ENCODE measurements around the gene PDIA5. TPM values are rescaled to one million over a fixed set of nuclear protein-coding genes. Genes with fewer than 3 reads are reported as not detected.

PDIA5 gene
- total RNA-seq, 1 experiment from 2014 or later, result 50.8 TPM

DNA sequence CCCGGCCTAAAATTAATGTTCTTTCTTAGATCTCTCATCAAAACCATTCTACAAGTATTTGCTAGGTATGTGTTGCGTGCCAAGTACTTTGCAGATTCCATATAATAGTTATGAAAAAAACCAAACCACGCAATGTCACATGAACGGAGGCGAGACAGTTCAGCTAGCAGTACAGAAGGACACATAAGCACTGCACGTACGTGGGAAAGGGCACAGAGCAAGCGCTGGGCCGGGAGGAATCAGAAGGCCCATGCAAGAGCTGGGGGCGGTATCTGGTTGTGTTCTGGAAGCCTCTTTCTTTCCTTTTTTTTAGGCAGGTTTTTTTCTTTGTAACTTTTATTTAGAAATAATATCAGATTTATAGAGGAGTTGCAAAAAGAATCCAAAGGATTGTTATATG, 11.3 kb downstream of the PDIA5 start:
- Histone ChIP-seq H3K4me3 (replicated peaks in 1 of 2; ENCODE audit: low read depth in 1 of 2, low read length in 2 of 2) (peak overlapping the region in 1 of 2 experiments; percentile 42; a peak in 1 of 4 replicates), H3K9me3 (ENCODE audit: control insufficient read depth in 1 of 2, insufficient read depth in 1 of 2, low read depth in 1 of 2, low read length in 2 of 2) (no peaks in the 10 kb centered on the region), H3K27ac (ENCODE audit: low read depth, low read length) (no peak overlapping the region), H3K27me3 (ENCODE audit: insufficient read depth, low read length) (no peaks in the 10 kb centered on the region), H3K4me2 (ENCODE audit: low read length) (peak overlapping the region; percentile 77), H3K9me2 (ENCODE audit: insufficient read depth) (no peaks in the 10 kb centered on the region), H3K36me3 (ENCODE audit: control insufficient read depth in 1 of 2, insufficient read depth in 2 of 2, low read length in 2 of 2) (no peaks in the 10 kb centered on the region), H3K79me2 (ENCODE audit: insufficient read depth, low read length) (peaks cover 98% of the 10 kb centered on the region), H2AFZ (ENCODE audit: low read depth, low read length, poor library complexity, severe bottlenecking) (no peak overlapping the region), H3K4me1 (ENCODE audit: control insufficient read depth in 1 of 2, insufficient read depth in 2 of 2, low read length in 2 of 2) (peaks cover 51 to 77% of the 10 kb centered on the region in 2 experiments), H3K9ac (ENCODE audit: low read length) (no peak overlapping the region; the same call in 1 of the 2 replicates), H4K20me1 (ENCODE audit: insufficient read depth) (peaks cover 10% of the 10 kb centered on the region; the same call in 1 of the 2 replicates)
- no TSS peak for BruUV-seq (replicated peaks)
- RAD21 ChIA-PET (ENCODE audit: low non-redundant PET in 1 of 2, low total read pairs in 2 of 2, uncharacterized antibody in 2 of 2, unreplicated experiment in 2 of 2), result interaction anchor here (0.6 to 0.7 kb wide), 2 partner anchors 13 to 657 kb away, joined by 3 read pairs; no protein-coding TSS in a partner anchor
- no peak for TF ChIP-seq YY1 (IDR thresholded peaks at IDR 0.05; ENCODE audit: extremely low read depth, insufficient replicate concordance, low read depth, low read length)
- TF ChIP-seq, protein P1, sequence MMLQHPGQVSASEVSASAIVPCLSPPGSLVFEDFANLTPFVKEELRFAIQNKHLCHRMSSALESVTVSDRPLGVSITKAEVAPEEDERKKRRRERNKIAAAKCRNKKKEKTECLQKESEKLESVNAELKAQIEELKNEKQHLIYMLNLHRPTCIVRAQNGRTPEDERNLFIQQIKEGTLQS (IDR thresholded peaks at IDR 0.05), result no peak
- no peak for TF ChIP-seq EGR1 (IDR thresholded peaks at IDR 0.05; ENCODE audit: low read depth)
- TF ChIP-seq FOSL1 (IDR thresholded peaks at IDR 0.05; ENCODE audit: low read depth), result no peak
- TF ChIP-seq POLR2AphosphoS5 (IDR thresholded peaks at IDR 0.05; ENCODE audit: low read depth, low read length), result no peak
- TF ChIP-seq MAX (IDR thresholded peaks at IDR 0.05), result no peak
- no peak for TF ChIP-seq RAD21 (IDR thresholded peaks at IDR 0.05; ENCODE audit: low read depth)
- POLR2A ChIA-PET, result no interaction called here
- no peak for ATAC-seq
- intact Hi-C loops (cut with micrococcal nuclease), result no loop called here
- DNase-seq (ENCODE audit: low read depth, low spot score), result no peak
- CTCF ChIA-PET, result no interaction called here

DNA sequence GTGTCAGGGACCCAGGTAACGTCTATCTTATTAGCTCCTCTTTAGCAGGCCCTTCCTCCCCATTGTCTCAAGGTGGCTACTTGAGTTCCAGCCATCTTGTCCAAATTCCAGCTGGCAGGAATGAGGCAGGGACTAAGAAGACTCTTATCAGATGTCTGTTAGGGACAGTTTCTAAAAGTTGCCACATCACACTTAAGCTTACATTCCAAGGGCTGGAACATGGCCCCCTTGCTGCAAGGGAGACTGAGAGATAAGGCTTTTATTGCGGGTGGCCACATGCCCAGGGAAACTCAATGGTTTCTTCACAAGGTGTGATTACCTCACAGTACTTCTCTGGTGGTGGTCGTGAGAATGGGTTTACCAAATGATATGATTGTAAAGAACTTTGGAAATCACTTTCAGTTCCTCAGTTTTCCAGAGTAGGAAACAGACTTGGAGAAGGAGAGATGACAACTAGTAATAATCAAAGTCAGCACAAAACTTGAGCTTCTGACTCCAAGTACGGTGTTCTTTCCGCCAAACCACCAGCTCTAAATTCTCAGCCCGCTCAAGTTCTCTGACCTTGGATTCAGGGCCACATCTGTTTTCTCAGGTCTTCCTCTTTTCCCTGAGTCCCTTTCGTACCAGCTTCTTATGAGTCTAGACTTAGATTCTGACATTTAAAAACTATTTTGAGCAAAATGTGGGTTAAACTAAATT, 14.2 kb downstream of the PDIA5 start:
- Histone ChIP-seq H3K27ac (ENCODE audit: low read depth, low read length) (no peak overlapping the region), H2AFZ (ENCODE audit: low read depth, low read length, poor library complexity, severe bottlenecking) (no peak overlapping the region), H4K20me1 (ENCODE audit: insufficient read depth) (peaks cover 10% of the 10 kb centered on the region; the same call in 1 of the 2 replicates), H3K27me3 (ENCODE audit: insufficient read depth, low read length) (no peaks in the 10 kb centered on the region), H3K79me2 (ENCODE audit: insufficient read depth, low read length) (peaks cover 98% of the 10 kb centered on the region), H3K9me3 (ENCODE audit: control insufficient read depth in 1 of 2, insufficient read depth in 1 of 2, low read depth in 1 of 2, low read length in 2 of 2) (no peaks in the 10 kb centered on the region), H3K9me2 (ENCODE audit: insufficient read depth) (no peaks in the 10 kb centered on the region), H3K36me3 (ENCODE audit: control insufficient read depth in 1 of 2, insufficient read depth in 2 of 2, low read length in 2 of 2) (no peaks in the 10 kb centered on the region), H3K4me1 (ENCODE audit: control insufficient read depth in 1 of 2, insufficient read depth in 2 of 2, low read length in 2 of 2) (peaks cover 34 to 54% of the 10 kb centered on the region in 2 experiments), H3K9ac (ENCODE audit: low read length) (no peak overlapping the region), H3K4me2 (ENCODE audit: low read length) (no peak overlapping the region), H3K4me3 (replicated peaks in 1 of 2; ENCODE audit: low read depth in 1 of 2, low read length in 2 of 2) (no peak overlapping the region)
- TF ChIP-seq CBX3 (IDR thresholded peaks at IDR 0.05; ENCODE audit: low read depth) (no peak), FOSL1 (IDR thresholded peaks at IDR 0.05; ENCODE audit: low read depth) (no peak), RAD21 (IDR thresholded peaks at IDR 0.05; ENCODE audit: low read depth) (no peak), CTCF (IDR thresholded peaks at IDR 0.05 in 2 of 3, conservative IDR thresholded peaks at IDR 0.05 in 1 of 3; ENCODE audit: borderline replicate concordance in 1 of 3, insufficient read depth in 1 of 3, low read depth in 2 of 3, low read length in 2 of 3) (no peak)
- ATAC-seq (no peak), DNase-seq (ENCODE audit: low read depth, low spot score) (no peak)
- RAD21 ChIA-PET (ENCODE audit: low non-redundant PET in 1 of 2, low total read pairs in 2 of 2, uncharacterized antibody in 2 of 2, unreplicated experiment in 2 of 2), result no interaction called here
- CTCF ChIA-PET, result no interaction called here
- POLR2A ChIA-PET, result no interaction called here
- no TSS peak for BruUV-seq (replicated peaks)
- intact Hi-C loops (cut with micrococcal nuclease), result no loop called here

Data from HCT116 (cell line).